Right lobe of liver (tissue), 6 donors: ENCODE measurements around the gene CNTD1. TPM values are rescaled to one million over a fixed set of nuclear protein-coding genes. Genes with fewer than 3 reads are reported as not detected.

Source experiments
- ATAC-seq, 4 donors: fragments of 200-7000 bp; cut with Tn5 transposase; one replicate each; pipeline ENCODE4 v1.9.1; 2020; ENCODE audit warnings: mild to moderate bottlenecking in 4 of 4, moderate library complexity in 4 of 4
- DNase-seq, 3 donors: peaks; one replicate each; pipeline ENCODE4 v3.0.0-alpha.2; 2020
- H3K27ac ChIP-seq, 3 donors: fragments of 200-600 bp; one replicate each; pipeline ENCODE4 v1.8.0; 2022
- H3K27me3 ChIP-seq, 2 donors: fragments of 200-600 bp; one replicate each; pipeline ENCODE4 v1.8.0; 2022
- H3K36me3 ChIP-seq, 4 donors: fragments of 200-600 bp; sonication (generic) in 1 of 4; one replicate each; pipeline versions ENCODE4 v1.5.1 to v1.8.0; 2017 to 2022; ENCODE audit warnings: control low read depth in 1 of 4
- H3K4me1 ChIP-seq, 4 donors: fragments of 200-600 bp; sonication (generic) in 1 of 4; one replicate each; pipeline versions ENCODE4 v1.5.1 to v1.8.0; 2017 to 2022; ENCODE audit warnings: control low read depth in 1 of 4
- H3K4me3 ChIP-seq, 3 donors: fragments of 200-600 bp; one replicate each; pipeline ENCODE4 v1.8.0; 2022
- H3K9me3 ChIP-seq, 4 donors: fragments of 200-600 bp; sonication (generic) in 1 of 4; one replicate each; pipeline versions ENCODE4 v1.5.1 to v1.8.0; 2017 to 2022; ENCODE audit warnings: control low read depth in 1 of 4
- CTCF ChIP-seq, 4 donors: fragments of 200-600 bp in 3 of 4; fragments of 450-650 bp in 1 of 4; IDR thresholded peaks; one replicate each; pipeline versions ENCODE4 v1.5.1 to v1.8.0; 2016 to 2022; ENCODE audit warnings: antibody characterized with exemption in 4 of 4, mild to moderate bottlenecking in 2 of 4
- POLR2A ChIP-seq: fragments of 450-650 bp; IDR thresholded peaks from one replicate; pipeline ENCODE4 v1.6.1; 2017; ENCODE audit warnings: antibody characterized with exemption, mild to moderate bottlenecking
- WGBS: methylation state at CpG from one replicate; pipeline ENCODE4 v1.1.6; 2018; ENCODE audit warnings: low coverage, low lambda C conversion rate; ENCODE audit not compliant: insufficient coverage; ENCODE audit errors: missing lambda C conversion rate; 5-methylcytosine and 5-hydroxymethylcytosine counted together
- intact Hi-C, 2 donors: fragments of 100-400 bp; cut with DNase I; formaldehyde crosslinking; loops; one replicate each; pipeline versions ENCODE4 v1.11.2 to v1.14.1; 2022
- total RNA-seq, 6 experiments: library from RNA; depleted of rRNA in 2 of 6; stranded (reverse); fragments of >200 nt in 2 of 6; fragmentation: NEBNext Ultra II Directional in 3 of 6; extraction: Animal tissue kit (Norgen Biotek cat#: 25700) in 3 of 6; gene quantifications; one replicate each; pipeline versions ENCODE4 v1.1.0 to v1.2.4, GENCODE V29; 2016 to 2023
- donor health status: DM: no; HTN: yes; CAD: no.
- donor health status: DM: no; HTN: no; CAD: no.
- donor health status: DM: no; HTN: no; CAD: no.
- donor health status: DM: no; HTN: yes; CAD: no.
- donor health status: DM: no; HTN: yes; CAD: no.

Gene CNTD1
- total RNA-seq, 6 experiments from 2014 or later, result 0.15 TPM; not detected in 5

- intact Hi-C loops, result no loop called here
- 6% methylated on average over 7 of the region's 10 CpGs for WGBS
Measured at GRCh38 chr17:42798011-42798382, 664 bp upstream of the CNTD1 start.

GRCh38 chr17:42803074-42803883 is 4.6 kb downstream of the CNTD1 start:
- Histone ChIP-seq H3K27ac (no peak overlapping the region), H3K27me3 (no peaks in the 10 kb centered on the region), H3K36me3 (no peaks in the 10 kb centered on the region), H3K4me1 (peaks cover 0 to 10% (median 0%) of the 10 kb centered on the region in 4 donors), H3K4me3 (no peak overlapping the region), H3K9me3 (no peaks in the 10 kb centered on the region)
- ATAC-seq (no peak), DNase-seq (no peak)
- TF ChIP-seq CTCF (IDR thresholded peaks at IDR 0.05) (no peak), POLR2A (no peak)
- intact Hi-C loops, result no loop called here
- WGBS, result 33% methylated on average over 2 of the region's 2 CpGs

More at GRCh38 chr17:42798011-42798382, 664 bp upstream of the CNTD1 start:
- TF ChIP-seq CTCF (IDR thresholded peaks at IDR 0.05) (no peak), POLR2A (no peak)
- Histone ChIP-seq H3K9me3 (no peaks in the 10 kb centered on the region), H3K4me3 (peak overlapping the region; percentile 76 to 94 (median 81)), H3K27me3 (no peaks in the 10 kb centered on the region), H3K4me1 (peaks cover 0 to 11% (median 2%) of the 10 kb centered on the region in 4 donors), H3K27ac (peak overlapping the region; percentile 74 to 88 (median 81)), H3K36me3 (no peaks in the 10 kb centered on the region)
- ATAC-seq, result peak; percentile 3 to 34 (median 5)
- no peak for DNase-seq

GRCh38 chr17:42804918-42805367 is 6.3 kb downstream of the CNTD1 start:
- ATAC-seq (peak; percentile 32 to 59 (median 45)), DNase-seq (no peak)
- Histone ChIP-seq H3K36me3 (peaks cover 0 to 1% (median 0%) of the 10 kb centered on the region in 4 donors), H3K4me3 (no peak overlapping the region), H3K27ac (no peak overlapping the region), H3K27me3 (no peaks in the 10 kb centered on the region), H3K4me1 (peaks cover 0 to 10% (median 0%) of the 10 kb centered on the region in 4 donors), H3K9me3 (no peaks in the 10 kb centered on the region)
- 50% methylated on average over 1 of the region's 1 CpG for WGBS
- TF ChIP-seq CTCF (IDR thresholded peaks at IDR 0.05) (no peak), POLR2A (no peak)
- intact Hi-C loops, result no loop called here

GRCh38 chr17:42806249-42806648 is 7.6 kb downstream of the CNTD1 start:
- H3K9me3 ChIP-seq, result no peaks in the 10 kb centered on the region
- no peak overlapping the region for H3K4me3 ChIP-seq
- 90% methylated on average over 1 of the region's 1 CpG for WGBS
- peaks cover 0 to 10% (median 0%) of the 10 kb centered on the region in 4 donors for H3K4me1 ChIP-seq
- DNase-seq (no peak), ATAC-seq (no peak)
- H3K27ac ChIP-seq, result no peak overlapping the region
- TF ChIP-seq CTCF (IDR thresholded peaks at IDR 0.05) (no peak), POLR2A (no peak)
- peaks cover 0 to 14% (median 6%) of the 10 kb centered on the region in 4 donors for H3K36me3 ChIP-seq
- H3K27me3 ChIP-seq, result no peaks in the 10 kb centered on the region
- intact Hi-C loops, result no loop called here
